Ishikawa (cell line): ENCODE data around the gene PPM1N.

Experiments
- CREB1 ChIP-seq: IDR thresholded peaks from 2 replicates; pipeline ENCODE4 v1.6.1; 2012; ENCODE audit warnings: low read depth
- EGR1 ChIP-seq: IDR thresholded peaks from 2 replicates; pipeline ENCODE4 v1.6.1; 2012
- EP300 ChIP-seq: IDR thresholded peaks from 2 replicates; pipeline ENCODE4 v1.6.1; 2012; ENCODE audit warnings: borderline replicate concordance
- FOXM1 ChIP-seq: IDR thresholded peaks from 2 replicates; pipeline ENCODE4 v1.6.1; 2012; ENCODE audit warnings: low read depth, borderline replicate concordance
- NFIC ChIP-seq: IDR thresholded peaks from 2 replicates; pipeline ENCODE4 v1.6.1; 2012
- RAD21 ChIP-seq: IDR thresholded peaks from 2 replicates; pipeline ENCODE4 v1.6.1; 2012; ENCODE audit warnings: low read depth
- REST ChIP-seq: IDR thresholded peaks from 2 replicates; pipeline ENCODE4 v1.6.1; 2012; ENCODE audit warnings: low read depth, mild to moderate bottlenecking
- TAF1 ChIP-seq: IDR thresholded peaks from 2 replicates; pipeline ENCODE4 v1.6.1; 2012; ENCODE audit warnings: low read depth, mild to moderate bottlenecking
- TCF12 ChIP-seq: IDR thresholded peaks from 2 replicates; pipeline ENCODE4 v1.6.1; 2012; ENCODE audit warnings: low read depth
- TEAD4 ChIP-seq: IDR thresholded peaks from 2 replicates; pipeline ENCODE4 v1.6.1; 2012
- YY1 ChIP-seq: IDR thresholded peaks from 2 replicates; pipeline ENCODE4 v1.6.1; 2012; ENCODE audit warnings: low read depth
- ZBTB7A ChIP-seq: IDR thresholded peaks from 2 replicates; pipeline ENCODE4 v1.6.1; 2012; ENCODE audit warnings: low read depth
- TF ChIP-seq, protein P1 (sequence below): IDR thresholded peaks from 2 replicates; pipeline ENCODE4 v1.6.1; 2012
- TF ChIP-seq, protein P2 (sequence below): IDR thresholded peaks from 2 replicates; pipeline ENCODE4 v1.6.1; 2012

PPM1N gene

GRCh38 chr19:45485305-45486077 is 12.8 kb upstream of the PPM1N start:
- TF ChIP-seq TEAD4, result no peak
- TF ChIP-seq RAD21, result peak; percentile 67
- peak; percentile 84; the same call in 1 of the 2 replicates for TF ChIP-seq ZBTB7A

DNA sequence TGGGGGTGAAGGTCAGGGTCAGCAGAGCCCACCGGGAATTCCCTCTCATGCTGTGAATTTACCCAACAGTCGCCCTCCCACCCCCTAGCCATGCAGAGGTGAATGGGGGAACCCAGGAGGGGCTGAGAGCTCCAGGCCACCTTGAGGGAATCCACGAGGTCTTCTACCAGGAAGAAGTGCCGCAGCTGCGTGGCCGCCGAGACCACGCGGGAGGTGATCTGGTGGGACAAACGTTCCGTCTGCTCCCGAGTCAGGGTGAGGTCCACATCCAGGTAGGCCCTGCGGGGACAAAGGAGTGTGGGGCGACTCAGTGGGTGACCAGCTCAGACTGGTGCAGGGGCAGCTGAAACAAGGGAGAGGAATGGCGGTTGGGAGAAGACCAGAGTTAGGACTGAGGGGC is 9.5 kb upstream of the PPM1N start:
- TF ChIP-seq TEAD4 (no peak), REST (no peak), RAD21 (no peak), ZBTB7A (no peak), CREB1 (no peak), YY1 (no peak), TAF1 (no peak), FOXM1 (no peak)

- no peak for TF ChIP-seq EP300
Measured at GRCh38 chr19:45489216-45489855, 8.9 kb upstream of the PPM1N start.

- TF ChIP-seq EGR1, result no peak
- TF ChIP-seq, protein P1, sequence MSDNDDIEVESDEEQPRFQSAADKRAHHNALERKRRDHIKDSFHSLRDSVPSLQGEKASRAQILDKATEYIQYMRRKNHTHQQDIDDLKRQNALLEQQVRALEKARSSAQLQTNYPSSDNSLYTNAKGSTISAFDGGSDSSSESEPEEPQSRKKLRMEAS, result no peak
Measured at GRCh38 chr19:45492137-45492626, 6.1 kb upstream of the PPM1N start.

DNA sequence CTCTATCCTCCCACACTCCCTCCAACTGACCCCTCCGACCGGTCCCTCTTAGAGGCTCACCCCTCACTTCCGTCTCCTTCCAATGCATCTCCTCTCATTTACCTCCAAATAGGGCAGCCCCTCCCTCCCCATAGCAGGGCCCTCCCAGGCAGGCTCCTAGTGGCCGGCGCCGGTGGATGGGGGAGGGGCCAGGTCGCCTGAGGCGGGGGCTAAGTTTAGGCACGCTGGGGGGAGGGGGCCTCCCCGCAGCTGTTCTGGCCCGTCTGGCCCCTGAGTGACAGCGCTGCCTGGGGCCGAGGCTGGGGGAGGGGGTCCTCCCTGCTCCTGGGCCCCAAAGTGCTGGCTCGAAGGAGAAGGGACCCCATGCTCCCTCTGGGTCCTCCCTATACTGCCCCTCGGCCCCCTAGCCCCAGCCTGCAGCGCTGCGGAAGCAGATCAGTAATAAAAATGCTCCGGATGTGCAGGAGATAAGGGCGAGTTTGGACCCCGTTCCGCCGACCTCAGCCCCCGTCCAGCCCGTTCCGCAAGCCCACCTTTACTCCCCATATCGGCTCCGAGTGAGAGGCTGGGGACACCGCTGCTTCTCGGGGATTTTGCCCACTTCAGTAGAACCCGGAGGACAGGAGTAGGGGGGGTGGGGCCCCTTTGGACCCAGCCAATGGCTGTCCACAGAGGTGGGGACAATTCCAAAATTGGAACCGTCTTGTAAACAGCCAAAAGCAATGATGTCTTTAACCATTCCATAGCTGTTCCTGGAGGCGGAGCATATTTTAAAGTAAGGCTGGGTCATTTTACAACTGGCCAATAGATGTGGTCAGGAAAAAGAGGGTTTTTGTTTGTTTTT is 5.4 kb upstream of the PPM1N start:
- TF ChIP-seq ZBTB7A (peak; percentile 98), YY1 (no peak), CREB1 (no peak)

DNA sequence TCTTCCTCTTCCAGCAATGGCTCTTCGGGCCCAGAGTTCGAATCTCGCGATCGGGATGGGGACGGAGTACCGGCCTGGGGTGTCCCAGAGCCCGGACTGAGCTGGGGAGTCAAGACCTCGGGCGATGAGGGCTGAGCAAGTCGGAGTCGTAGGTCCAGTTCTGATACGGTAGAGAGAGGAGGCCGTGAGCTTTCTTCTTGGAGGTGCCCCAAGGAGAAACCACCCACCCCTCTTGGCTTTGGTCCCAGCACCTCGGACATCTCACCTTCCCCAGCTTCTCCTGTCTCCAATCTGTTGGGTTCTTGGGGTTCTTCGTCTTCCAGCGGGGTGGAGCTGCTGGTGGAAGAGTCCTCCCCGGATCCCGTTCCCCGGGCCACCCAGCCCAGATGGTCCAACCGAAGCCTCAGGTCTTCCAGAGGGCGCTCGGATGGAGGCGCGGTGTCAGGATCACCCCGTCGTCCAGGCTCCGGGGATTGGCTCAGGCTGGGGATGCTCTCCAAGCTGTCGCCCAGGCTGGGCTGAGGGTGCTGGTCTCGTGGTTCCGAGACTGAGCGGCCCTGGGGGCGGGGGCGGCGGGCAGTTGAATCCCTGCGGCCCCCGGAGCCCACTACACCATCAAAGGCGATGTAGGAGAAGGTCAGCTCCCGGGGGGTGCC is 3.9 kb upstream of the PPM1N start:
- TF ChIP-seq RAD21, result no peak

GRCh38 chr19:45495178-45495577 is 3.1 kb upstream of the PPM1N start:
- TF ChIP-seq RAD21 (no peak), ZBTB7A (no peak)

DNA sequence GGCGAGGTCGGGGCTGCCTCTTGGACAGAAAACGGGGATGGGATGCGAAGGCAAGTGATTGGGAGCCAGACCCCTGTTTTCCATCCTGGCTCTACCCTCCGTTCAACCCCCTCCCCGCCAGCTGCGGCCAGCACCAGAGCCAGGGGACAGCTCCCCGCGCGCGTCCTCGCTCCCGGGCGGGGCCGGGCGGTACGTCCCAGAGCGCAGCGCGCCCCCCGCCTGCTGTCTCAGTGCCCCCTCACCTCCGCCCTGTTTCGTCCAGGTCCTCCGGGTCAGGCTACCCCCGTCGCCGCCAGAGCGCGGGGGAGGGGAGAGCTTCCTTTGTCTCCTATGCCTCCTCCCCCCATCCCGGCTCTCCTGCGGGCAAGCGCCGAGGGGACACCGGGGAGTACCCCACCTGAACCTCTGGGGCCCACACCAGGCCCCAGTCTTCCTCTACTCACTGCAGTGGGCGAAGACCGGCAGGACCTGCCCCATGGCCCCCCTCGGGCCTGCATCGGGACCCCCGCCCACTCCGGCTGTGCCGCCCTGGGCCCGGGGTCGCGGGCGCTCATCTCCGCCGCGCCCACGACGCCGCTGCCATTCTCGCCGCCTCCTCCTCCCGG is 1.8 kb upstream of the PPM1N start:
- TF ChIP-seq NFIC (no peak), TEAD4 (peak; percentile 13; the same call in 1 of the 2 replicates), EGR1 (0 out of 2 replicates have a peak, but pooled peaks have one; percentile 6), TCF12 (peak; percentile 34; the same call in 1 of the 2 replicates), TAF1 (no peak), REST (peak; percentile 99), FOXM1 (no peak), CREB1 (no peak), ZBTB7A (peak; percentile 93), RAD21 (no peak), EP300 (no peak), YY1 (no peak)
- TF ChIP-seq, protein P2, sequence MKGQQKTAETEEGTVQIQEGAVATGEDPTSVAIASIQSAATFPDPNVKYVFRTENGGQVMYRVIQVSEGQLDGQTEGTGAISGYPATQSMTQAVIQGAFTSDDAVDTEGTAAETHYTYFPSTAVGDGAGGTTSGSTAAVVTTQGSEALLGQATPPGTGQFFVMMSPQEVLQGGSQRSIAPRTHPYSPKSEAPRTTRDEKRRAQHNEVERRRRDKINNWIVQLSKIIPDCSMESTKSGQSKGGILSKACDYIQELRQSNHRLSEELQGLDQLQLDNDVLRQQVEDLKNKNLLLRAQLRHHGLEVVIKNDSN, result no peak
- TF ChIP-seq, protein P1, result peak; percentile 41; the same call in 1 of the 2 replicates
